Chondrocyte (in vitro differentiated cells): ENCODE measurements around the gene MUL1. TPM values are rescaled to one million over a fixed set of nuclear protein-coding genes. Genes with fewer than 3 reads are reported as not detected.

Source experiments
- DNase-seq: peaks from one replicate; pipeline ENCODE4 v3.0.0; 2021; ENCODE audit warnings: mixed read lengths, low spot score
- H3K27ac Mint-ChIP-seq: one replicate; pipeline ENCODE4 v1.8.0; 2021; ENCODE audit warnings: mild to moderate bottlenecking, moderate library complexity, mixed read lengths; ENCODE audit not compliant: unreplicated experiment
- H3K27me3 Mint-ChIP-seq: 2 replicates; pipeline ENCODE4 v1.8.0; 2021; ENCODE audit warnings: low read depth, mixed read lengths
- H3K36me3 Mint-ChIP-seq: 2 replicates; pipeline ENCODE4 v1.8.0; 2021; ENCODE audit warnings: low read depth, mixed read lengths
- H3K4me1 Mint-ChIP-seq: 2 replicates; pipeline ENCODE4 v1.8.0; 2021; ENCODE audit warnings: low read depth, mild to moderate bottlenecking, mixed read lengths
- H3K4me3 Mint-ChIP-seq: one replicate; pipeline ENCODE4 v1.8.0; 2021; ENCODE audit warnings: mild to moderate bottlenecking, moderate library complexity, mixed read lengths; ENCODE audit not compliant: unreplicated experiment
- H3K9me3 Mint-ChIP-seq: 2 replicates; pipeline ENCODE4 v1.8.0; 2021; ENCODE audit warnings: low read depth, mixed read lengths
- CTCF ChIP-seq: fragments of 200-600 bp; sonication (generic); IDR thresholded peaks from 2 replicates; pipeline ENCODE4 v1.5.0; 2021; ENCODE audit warnings: antibody characterized with exemption, mild to moderate bottlenecking, moderate library complexity
- total RNA-seq: library from RNA; stranded (reverse); gene quantifications from 3 replicates; pipeline ENCODE4 v1.2.1, GENCODE V29; 2021

MUL1 gene
- total RNA-seq, 1 donor from 2014 or later = 38.2 TPM

- H3K4me3 Mint-ChIP-seq = no peak overlapping the region
- H3K27me3 Mint-ChIP-seq = peaks cover 4% of the 10 kb centered on the region
- peaks cover 4% of the 10 kb centered on the region for H3K36me3 Mint-ChIP-seq
- DNase-seq = no peak
- TF ChIP-seq CTCF = no peak
- no peak overlapping the region for H3K27ac Mint-ChIP-seq
- no peaks in the 10 kb centered on the region for H3K9me3 Mint-ChIP-seq
- H3K4me1 Mint-ChIP-seq = no peaks in the 10 kb centered on the region
Observed at GRCh38 chr1:20494609-20495311, 13.2 kb downstream of the MUL1 start.

GRCh38 chr1:20493839-20494608, 13.9 kb downstream of the MUL1 start:
- Mint-ChIP-seq H3K27ac (no peak overlapping the region), H3K9me3 (no peaks in the 10 kb centered on the region), H3K4me1 (no peaks in the 10 kb centered on the region), H3K4me3 (no peak overlapping the region), H3K36me3 (peaks cover under 1% of the 10 kb centered on the region), H3K27me3 (peaks cover 10% of the 10 kb centered on the region)
- DNase-seq = peak; percentile 63
- peak; percentile 97 for TF ChIP-seq CTCF

DNA sequence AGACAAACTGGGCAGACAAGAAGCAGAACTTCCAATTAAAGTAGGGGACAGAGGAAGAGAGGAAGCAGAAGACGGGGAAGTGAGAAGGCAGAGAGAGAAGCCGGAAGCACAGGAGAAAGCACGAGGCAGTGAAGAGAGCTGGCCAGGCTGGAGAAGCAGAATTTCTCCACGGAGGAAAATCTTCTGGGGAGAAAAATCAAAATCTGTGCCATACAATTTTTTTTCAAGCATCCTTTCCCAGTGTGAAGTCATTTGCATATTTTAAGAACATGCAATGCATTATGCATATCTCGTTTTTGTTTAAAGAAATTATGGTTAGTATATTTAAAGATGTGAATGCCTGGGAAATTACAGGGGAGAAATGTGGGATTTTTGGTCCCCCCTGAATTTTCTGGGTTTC, 14.6 kb downstream of the MUL1 start:
- Mint-ChIP-seq H3K27ac (no peak overlapping the region), H3K4me1 (no peaks in the 10 kb centered on the region), H3K4me3 (no peak overlapping the region), H3K27me3 (peaks cover 16% of the 10 kb centered on the region), H3K36me3 (peaks cover 1% of the 10 kb centered on the region), H3K9me3 (no peaks in the 10 kb centered on the region)
- DNase-seq = no peak
- TF ChIP-seq CTCF = no peak

GRCh38 chr1:20492751-20493150, 15.2 kb downstream of the MUL1 start:
- DNase-seq = no peak
- peaks cover 1% of the 10 kb centered on the region for H3K36me3 Mint-ChIP-seq
- no peak for TF ChIP-seq CTCF
- no peaks in the 10 kb centered on the region for H3K9me3 Mint-ChIP-seq
- no peak overlapping the region for H3K4me3 Mint-ChIP-seq
- peaks cover 20% of the 10 kb centered on the region for H3K27me3 Mint-ChIP-seq
- no peak overlapping the region for H3K27ac Mint-ChIP-seq
- H3K4me1 Mint-ChIP-seq = no peaks in the 10 kb centered on the region

GRCh38 chr1:20491866-20492265, 16.1 kb downstream of the MUL1 start:
- Mint-ChIP-seq H3K27ac (no peak overlapping the region), H3K9me3 (no peaks in the 10 kb centered on the region), H3K36me3 (peaks cover 1% of the 10 kb centered on the region), H3K27me3 (peaks cover 24% of the 10 kb centered on the region), H3K4me1 (no peaks in the 10 kb centered on the region), H3K4me3 (no peak overlapping the region)
- TF ChIP-seq CTCF = no peak
- DNase-seq = no peak
